HG02852 (cell line): Measurements from ENCODE around the gene LAMA1.
"Not testable (repeated sequence)": the region's sequence is repeated elsewhere in the genome, so short reads cannot be mapped to it uniquely, and the experiment has no call there.

Experiments used
- ATAC-seq: cut with Tn5 transposase; IDR thresholded peaks from one replicate; pipeline ENCODE4 v1.9.1; 2021; ENCODE audit warnings: mild to moderate bottlenecking, moderate library complexity; ENCODE audit not compliant: unreplicated experiment

The LAMA1 gene

DNA sequence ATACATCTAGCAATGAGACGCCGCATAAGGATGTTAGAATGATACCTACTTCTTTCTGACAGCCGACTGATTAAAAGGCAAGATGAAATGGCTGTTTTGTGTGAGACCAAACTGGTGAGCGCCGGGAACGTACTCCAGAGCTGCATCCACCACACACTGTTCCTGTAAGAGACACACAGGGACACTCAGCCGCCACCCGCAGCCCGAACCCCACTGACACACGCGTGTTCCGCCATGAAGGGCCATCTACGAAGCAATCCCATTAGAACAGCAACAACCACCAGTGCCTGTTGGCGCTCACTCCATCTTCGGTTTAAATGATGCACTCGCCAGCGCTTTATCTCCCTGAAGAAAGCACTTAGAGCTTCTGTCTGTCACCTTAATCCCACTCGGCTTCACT lies 162.3 kb downstream of the LAMA1 start:
- ATAC-seq = no peak

DNA sequence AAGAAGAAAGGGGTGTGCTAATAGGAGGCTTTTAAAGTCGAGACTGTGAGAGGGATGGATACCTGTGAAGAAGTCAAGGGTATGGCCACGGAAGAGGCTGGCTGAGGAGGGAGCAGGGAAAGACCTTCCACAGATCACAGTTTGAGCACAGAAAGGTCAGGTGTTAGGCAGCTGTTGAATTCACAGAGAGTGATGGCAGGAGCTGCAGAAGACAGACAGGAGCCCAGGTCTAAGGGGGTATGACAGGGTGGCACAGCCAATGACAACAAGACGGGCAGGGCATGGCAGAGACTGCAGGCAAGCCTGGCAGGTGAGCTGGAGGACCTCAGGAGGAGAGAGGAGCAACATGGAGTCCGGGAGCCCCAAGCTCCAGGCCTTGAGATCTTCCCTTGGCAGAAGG lies 163.1 kb downstream of the LAMA1 start:
- no peak for ATAC-seq

DNA sequence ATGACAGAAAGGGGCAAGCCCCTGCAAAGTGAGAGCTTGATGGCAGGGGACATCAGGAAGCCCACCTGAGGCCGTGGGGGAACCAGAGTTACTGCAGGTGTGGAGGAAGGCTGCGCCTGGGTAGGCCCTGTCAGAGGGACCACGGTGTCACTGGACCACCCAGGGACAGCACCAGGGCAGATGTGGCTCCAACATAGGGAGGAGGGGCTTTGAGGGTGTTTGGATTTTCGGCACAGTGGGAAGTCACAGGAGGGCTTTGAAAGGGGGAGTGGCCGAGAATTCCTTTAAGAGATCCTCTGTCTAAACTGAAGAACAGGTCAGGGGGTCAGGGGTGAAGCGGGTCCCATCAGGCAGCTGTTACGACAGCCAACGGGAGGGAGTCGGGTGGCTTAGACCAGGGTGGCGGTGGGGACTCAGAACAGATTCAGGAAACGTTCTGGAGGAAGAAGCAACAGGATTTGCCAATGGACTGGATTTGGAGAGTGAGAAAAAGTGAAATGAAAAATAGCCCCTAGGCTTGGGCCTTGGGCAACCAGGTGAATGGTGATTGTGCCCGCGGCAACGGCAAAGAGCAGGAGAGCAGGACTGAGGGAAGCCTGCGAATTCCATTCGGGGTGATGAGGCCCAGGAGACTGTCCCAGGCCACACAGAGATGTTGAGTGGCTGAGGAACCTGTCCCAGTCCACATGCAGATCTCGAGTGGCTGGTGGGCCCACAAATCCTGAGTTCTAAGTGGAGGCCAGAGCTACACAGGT lies 166.1 kb downstream of the LAMA1 start:
- no peak for ATAC-seq

DNA sequence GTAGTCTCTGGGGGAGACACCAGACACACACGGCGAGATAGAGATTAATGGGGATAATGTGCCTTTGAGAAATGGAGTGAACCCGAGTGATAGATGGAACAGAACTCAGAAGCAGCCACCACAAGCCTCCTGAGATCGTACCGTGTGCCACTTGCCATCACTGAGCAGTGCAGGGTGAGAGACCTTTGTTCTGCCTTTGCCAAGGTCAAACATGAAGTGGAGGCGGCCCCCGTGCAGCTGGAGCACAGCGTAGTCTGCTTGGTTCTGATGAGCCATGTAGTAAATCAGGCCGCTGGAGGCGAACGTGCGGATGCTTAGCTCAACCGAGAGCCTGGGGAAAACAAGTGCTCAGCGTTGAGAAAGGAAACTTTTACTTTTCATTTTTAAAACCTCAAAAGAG lies 167.0 kb downstream of the LAMA1 start:
- no peak for ATAC-seq

DNA sequence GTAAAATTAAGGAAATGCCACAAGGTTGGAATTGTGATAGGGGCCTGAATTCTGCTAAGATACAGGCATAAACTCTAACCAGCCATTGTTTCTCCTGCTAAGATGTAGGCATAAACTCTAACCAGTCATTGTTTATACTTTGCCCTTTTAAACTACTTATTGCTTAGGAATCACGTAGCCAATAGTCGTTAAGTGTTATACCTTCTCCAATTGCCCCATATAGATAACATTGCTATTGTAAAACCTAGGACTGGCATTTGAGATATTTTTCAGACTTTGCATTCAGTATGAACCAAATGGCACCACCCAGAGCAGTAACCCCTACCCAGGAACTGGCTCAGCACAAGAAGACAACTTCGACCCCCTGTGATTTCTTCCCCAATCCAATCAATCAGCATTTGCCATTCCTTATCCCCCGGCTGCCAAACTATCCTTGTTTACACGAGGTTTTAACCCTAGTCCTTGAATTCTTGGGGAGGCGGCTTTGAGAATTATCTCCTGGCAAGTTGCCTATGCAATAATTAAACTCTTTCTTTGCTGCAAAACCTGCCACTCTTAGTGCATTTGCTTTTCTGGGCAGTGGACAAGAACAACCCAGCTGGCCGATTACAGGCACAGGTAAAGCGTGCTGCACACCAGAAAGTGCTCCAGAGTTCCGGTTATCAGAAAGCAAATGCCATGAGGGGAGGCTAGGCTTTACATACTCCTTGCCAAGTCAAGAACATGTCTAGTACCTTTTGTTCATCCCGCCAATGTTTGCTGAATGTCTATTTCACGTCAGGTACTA lies 167.6 kb downstream of the LAMA1 start:
- ATAC-seq = no peak

DNA sequence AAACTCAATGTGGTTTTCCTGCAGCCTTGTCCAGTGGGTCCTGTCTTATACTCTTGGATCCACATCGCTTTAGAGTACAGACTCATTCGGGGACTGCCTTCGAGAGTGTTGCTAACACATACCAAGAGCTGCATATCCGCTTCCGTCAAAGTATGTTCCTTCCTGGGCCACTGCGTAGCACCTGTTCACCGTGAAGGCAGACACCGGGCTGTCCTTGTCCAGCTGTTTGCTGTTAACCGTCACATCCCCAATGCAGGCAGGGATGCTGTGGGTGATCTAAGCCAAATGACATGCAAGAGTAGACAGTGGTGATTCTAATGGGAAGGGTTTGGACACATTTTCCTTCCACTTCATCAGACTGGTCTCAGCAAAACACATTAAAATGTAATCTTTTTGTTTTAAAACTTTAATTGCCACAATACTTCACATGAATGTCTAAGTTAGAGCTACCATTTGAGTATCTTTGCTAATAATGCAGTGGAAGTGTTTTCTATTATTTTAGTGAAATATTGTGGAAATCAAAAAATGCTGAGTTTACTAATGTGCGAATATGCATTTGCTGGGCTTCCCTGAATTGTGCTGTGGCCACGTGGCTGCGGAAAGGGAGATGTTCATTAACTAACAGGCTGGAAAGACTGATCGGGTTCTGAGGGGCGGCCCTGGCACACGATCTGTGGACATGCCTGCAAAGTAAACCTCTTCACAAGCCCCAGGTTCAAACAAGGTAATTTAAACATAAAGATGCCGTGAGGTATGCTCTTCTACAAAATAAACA lies 169.1 kb downstream of the LAMA1 start:
- ATAC-seq = no peak

DNA sequence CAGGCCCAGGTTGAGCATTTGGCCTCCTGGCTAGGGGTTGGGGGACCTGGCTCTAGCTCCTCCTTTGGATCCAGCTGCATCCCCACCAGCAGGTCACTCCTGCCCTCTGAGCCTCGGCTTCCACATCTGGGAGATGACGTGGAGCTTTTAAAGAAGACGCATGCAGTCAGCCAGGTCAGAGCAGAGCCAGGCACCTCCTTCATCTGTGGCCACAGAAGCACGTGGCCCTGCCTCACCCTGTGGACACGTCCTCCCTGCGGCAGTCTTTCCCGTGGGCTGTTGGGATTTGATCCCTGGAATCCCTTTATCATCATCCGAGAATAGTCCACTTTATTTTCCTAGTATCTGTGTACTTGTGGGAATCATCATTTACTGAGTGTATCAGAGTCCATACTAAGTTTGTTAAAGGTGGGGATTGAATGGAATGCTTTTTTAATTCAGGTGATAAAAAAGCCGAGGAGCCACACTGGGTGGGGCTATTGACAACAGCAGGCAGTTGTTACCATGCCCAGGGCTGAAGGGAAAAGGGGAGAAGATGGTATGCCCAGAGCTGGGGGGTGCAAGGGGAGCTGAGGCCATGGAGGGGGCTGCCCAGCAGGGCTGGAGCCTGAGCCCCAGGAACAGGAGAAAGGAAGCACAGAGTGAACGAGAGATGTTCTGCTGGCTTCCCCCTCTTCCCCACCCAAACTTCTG lies 170.1 kb downstream of the LAMA1 start:
- no peak for ATAC-seq

DNA sequence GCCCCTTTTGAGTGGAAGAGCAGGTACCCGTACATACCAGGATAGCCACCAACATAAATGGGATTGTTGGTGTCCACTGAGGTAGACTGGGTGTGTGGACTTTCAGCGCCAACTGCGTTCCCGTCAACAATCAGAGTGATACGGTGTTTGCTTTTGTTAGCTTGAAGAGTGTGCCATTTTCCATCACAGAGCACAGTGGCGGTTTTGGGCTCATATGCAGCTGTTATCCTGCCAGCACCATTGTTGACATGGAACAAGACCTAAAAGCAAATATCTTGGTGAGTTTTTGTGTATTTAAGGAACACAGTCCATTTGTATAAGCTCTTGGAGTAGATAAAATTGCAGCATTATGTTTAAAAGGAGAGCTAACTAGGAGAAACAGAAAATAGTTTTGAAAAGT lies 174.5 kb downstream of the LAMA1 start:
- no peak for ATAC-seq

DNA sequence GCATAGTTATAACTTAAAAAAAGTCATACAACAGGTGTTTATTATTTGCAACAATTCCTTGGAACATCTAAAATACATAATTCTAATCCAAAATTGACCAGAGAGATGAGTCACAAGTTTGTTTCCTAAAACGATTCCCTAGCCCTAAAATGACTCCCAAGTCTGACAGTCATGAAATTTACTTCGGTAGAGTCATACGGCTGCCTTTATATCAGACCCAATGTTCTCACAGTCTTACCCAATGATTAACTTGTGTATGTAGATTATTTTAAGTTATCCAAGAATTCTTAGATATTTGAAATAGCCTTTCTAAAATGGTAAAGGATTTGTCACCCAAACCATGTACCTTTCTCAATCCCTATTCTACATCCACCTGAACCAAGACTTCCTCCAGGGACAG lies 174.9 kb downstream of the LAMA1 start:
- ATAC-seq = no peak

DNA sequence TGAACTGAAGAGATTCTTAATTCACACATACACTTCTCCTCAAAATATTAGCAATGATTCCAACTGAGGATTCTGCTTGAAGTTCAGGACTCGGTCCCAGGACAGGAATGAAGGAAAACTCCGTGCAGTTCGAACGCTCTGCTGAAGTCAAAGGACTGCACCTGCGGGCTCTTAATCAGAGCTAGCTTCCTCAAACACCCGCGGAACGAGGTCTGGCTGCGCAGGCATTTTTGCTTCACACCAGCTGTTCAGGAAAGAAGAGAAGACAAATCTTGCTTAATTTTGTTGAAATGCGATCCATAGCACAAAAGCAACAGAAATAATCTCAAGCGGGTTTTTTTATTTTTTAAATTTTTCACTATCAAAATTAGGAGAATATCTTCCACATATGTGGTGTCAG lies 175.6 kb downstream of the LAMA1 start:
- no peak for ATAC-seq

DNA sequence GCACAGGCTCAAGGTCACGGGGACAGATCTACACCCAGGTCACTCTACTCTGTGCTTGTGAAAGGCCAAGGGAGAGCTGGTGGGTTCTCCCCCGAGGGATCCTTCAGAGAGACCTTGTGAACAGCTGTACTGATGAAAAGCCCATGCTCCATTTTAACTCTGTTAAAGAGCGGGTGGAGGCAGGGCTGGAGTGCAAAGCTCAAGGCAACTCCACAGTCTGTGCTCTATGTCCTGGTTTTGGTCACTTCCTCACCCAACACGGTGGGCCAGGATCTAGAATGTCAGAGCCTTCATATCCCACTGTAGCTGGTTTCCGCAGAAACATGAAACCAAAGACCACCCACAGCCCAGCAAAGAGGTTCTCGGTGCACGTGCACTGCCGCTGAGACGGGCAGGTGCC lies 177.1 kb downstream of the LAMA1 start:
- ATAC-seq = no peak

DNA sequence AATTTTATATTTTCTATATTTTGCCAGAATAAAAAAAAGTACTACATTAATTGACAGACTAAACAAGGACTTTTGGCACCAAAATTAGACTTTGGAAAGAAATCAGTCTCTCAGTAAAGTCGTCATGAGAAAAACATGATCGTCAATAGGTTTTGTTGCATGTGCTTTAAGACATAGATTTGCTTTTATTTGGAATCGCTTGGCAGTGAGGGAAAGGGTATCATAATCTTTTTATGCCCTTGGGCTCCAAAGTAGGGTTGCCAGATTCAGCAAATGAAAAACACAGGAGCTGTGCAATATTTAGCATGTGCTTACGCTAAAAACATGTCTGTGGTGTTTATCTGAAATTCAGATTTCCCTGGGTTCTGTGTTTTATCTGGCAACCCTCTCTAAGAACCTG lies 177.6 kb downstream of the LAMA1 start:
- ATAC-seq = no peak

DNA sequence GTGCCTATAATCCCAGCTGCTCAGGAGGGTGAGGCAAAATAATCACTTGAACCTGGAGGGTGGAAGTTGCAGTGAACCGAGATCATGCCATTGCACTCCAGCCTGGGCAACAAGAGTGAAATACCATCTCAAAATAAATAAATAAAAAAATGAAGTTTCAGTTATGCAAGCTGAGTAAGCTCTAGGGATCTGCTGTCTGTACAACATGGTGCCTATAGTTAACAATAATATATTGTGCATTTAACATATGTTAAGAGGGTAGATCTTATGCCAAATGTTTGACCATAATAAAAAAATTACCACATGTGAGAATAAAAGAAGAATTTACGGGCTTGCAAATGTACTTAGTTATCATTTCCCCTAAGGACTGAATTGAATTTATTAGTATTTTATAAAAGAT lies 179.2 kb downstream of the LAMA1 start:
- ATAC-seq = not testable (repeated sequence)

DNA sequence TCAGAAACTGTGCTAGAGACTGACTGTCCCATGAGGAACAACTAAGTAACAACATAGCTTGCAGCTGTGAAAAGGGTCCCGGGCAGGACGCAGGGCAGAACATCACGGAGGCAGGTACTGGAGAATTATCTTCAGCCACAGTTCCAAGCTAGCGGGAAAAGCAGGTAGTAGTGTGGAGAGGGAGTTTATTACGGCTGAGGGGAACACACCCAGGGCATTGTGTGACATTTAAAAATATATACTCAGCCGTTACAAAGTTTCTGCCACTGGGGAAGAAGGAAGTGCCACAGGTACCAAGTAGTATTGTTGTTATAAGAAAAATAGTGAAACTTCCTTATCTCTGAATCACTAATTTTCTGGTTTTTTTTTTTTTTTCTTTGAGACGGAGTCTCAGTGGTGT lies 179.6 kb downstream of the LAMA1 start:
- ATAC-seq = no peak

DNA sequence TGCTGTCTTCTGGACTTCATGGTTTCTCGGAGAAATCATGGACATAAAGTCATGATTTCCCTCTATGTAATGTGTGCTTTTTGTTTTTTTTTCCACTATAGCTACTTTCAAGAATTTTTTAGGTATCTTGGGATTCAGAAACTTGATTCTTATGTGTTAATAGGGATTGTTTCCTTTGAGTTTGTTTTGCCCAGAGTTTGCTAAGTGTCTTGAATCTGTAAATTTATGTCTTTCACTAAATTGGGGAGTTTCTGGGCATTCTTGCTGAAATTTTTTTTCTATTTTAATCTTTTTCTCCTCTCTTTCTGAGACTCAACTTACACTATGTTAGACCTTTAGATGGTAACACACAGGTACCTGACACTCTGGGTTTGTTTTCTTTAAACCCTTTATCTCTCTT lies 182.7 kb downstream of the LAMA1 start:
- no peak for ATAC-seq

DNA sequence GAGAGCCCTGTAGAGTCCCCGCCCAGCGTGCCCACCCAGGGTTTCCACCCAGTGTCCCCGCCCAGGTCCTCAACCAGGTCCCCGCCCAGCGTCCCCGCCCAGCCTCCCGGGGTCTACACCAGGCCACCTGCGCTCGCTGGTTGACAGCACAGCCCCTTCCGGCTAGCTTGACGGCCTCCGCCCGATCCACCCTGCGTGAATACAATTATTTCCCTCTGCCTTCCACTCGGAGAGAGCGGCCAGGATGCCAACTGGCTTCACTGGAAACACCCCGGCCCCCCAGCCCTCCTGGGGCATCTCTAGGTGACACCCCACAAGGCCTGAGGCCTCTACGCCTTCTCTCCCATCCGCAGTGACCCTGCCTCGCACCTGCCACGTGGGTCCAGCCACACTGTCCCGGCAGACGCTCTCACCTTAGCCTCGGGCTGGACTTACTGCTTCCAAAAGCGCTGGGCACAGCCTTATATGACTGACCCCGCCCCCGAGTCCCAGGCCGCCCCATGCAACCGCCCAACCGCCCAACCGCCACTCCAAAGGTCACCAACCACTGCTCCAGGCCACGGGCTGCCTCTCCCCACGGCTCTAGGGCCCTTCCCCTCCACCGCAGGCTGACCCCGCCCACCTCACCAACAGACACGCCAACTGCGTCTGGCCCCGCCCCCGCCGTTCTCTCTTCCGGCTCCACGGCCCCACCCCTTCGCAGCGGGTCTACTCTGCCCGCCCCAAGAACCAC lies 188.1 kb downstream of the LAMA1 start:
- ATAC-seq = no peak

DNA sequence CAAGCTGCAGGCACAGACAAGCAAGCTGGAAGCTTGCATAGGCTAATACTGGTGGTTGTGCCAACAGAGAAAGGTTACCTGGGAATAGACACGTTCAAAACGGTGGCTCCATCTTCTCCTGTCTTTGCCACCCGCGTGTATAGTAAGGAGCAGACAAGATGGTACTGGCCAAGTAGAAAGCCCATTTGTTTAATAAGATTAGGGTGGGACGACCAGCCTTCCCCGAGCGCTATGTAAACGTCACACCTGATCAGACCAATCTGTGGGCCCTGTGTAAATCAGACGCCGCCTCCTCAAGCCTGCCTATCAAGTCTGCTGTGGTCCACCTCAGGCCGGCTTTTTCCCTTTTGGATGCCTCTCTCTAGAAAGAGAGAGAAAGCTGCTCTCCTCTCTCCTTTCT lies 189.2 kb downstream of the LAMA1 start:
- ATAC-seq = no peak

DNA sequence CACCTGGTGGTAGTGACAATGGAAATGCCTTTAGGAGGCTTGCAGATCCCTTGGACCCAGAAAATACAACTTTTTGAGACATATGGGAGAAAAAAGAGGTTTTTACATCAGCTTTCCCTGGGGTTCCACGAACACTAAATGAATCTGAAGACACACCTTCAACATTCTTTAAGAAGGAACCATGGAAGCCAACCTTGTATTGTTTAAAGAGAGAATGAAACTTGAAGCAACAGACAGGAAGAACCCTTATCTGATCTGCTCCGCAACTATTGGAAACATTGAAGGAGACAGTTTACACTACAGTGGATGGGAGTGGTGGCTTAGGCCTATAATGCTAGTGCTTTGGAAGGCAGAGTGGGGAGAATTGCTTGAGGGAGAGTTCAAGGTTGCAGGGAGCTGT lies 190.4 kb downstream of the LAMA1 start:
- ATAC-seq = no peak

DNA sequence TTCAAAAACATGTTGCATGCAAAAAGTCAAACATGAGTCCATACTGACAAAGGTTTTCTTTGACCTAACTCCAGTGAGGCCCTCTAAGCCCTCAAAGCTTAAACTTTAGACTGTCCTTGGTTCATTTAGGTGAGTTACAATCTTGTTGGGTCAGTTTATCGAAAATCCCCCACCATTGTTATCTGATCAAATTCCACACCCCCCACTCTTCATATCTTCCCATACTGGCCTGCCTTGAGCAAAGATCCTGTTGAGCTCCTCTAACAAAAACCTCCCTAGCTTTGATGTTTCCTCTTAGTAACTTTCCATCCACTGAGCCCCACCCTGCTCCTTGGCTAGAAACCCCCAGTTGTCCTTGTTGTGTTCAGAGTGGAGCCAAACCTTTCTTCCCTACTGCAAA lies 194.4 kb downstream of the LAMA1 start:
- no peak for ATAC-seq

DNA sequence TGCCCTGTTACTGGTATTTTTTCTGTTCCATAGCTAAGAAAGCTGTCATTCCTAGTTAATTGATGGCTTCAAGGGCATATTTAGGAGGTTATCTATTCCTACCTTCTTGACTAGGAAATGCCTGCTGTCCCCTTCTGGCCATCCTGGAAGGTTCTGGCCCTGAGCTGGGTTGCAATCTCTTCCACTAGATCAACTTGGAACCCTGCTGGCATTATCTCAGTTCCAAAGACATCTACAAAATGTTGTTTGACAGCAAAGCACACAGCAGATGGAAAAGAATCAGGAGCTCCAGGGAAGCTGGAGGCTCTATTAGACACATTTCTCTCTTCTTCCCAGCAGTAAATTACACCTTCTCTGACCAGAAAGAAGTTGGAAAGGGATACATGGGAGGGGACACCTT lies 196.0 kb downstream of the LAMA1 start:
- ATAC-seq = no peak
